Measurements from ENCODE around the gene ZBTB1. TPM values are rescaled to one million over a fixed set of nuclear protein-coding genes. Genes with fewer than 3 reads are reported as not detected.

ZBTB1 gene
- total RNA-seq, 4 donors from 2014 or later, result 17.8 to 41.8 (median 23.9) TPM

DNA sequence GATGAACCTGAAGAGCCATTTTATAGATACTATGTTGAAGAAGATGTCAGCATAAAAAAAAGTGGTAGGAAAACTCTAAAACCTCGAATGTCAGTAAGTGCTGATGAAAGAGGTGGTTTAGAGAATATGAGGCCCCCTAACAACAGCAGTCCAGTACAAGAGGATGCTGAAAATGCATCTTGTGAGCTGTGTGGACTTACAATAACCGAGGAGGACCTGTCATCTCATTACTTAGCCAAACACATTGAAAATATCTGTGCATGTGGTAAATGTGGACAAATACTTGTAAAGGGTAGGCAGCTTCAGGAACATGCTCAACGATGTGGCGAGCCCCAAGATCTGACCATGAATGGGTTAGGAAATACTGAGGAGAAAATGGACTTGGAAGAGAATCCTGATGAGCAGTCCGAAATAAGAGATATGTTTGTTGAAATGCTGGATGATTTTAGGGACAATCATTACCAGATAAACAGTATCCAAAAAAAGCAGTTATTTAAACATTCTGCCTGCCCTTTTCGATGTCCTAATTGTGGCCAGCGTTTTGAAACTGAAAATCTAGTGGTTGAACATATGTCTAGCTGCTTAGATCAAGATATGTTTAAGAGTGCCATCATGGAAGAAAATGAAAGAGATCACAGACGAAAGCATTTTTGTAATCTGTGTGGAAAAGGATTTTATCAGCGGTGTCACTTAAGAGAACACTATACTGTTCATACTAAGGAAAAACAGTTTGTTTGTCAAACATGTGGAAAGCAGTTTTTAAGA lies 18.2 kb downstream of the ZBTB1 start:
- H3K36me3 ChIP-seq, result peaks cover 0 to 49% (median 0%) of the 10 kb centered on the region in 3 donors
- H3K27ac ChIP-seq, result no peak overlapping the region
- no peaks in the 10 kb centered on the region for H3K9me3 ChIP-seq
- intact Hi-C loops (cut with DNase I), result no loop called here
- H3K4me3 ChIP-seq, result no peak overlapping the region
- TF ChIP-seq POLR2A (IDR thresholded peaks at IDR 0.05), result no peak
- TF ChIP-seq, protein P1, sequence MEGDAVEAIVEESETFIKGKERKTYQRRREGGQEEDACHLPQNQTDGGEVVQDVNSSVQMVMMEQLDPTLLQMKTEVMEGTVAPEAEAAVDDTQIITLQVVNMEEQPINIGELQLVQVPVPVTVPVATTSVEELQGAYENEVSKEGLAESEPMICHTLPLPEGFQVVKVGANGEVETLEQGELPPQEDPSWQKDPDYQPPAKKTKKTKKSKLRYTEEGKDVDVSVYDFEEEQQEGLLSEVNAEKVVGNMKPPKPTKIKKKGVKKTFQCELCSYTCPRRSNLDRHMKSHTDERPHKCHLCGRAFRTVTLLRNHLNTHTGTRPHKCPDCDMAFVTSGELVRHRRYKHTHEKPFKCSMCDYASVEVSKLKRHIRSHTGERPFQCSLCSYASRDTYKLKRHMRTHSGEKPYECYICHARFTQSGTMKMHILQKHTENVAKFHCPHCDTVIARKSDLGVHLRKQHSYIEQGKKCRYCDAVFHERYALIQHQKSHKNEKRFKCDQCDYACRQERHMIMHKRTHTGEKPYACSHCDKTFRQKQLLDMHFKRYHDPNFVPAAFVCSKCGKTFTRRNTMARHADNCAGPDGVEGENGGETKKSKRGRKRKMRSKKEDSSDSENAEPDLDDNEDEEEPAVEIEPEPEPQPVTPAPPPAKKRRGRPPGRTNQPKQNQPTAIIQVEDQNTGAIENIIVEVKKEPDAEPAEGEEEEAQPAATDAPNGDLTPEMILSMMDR (IDR thresholded peaks at IDR 0.05), result no peak
- no peak for DNase-seq
- no peaks in the 10 kb centered on the region for H3K27me3 ChIP-seq
- peaks cover 0 to 38% (median 0%) of the 10 kb centered on the region in 3 donors for H3K4me1 ChIP-seq
- WGBS, 2 donors, result 77 to 90% methylated on average over 9 of the region's 9 CpGs

DNA sequence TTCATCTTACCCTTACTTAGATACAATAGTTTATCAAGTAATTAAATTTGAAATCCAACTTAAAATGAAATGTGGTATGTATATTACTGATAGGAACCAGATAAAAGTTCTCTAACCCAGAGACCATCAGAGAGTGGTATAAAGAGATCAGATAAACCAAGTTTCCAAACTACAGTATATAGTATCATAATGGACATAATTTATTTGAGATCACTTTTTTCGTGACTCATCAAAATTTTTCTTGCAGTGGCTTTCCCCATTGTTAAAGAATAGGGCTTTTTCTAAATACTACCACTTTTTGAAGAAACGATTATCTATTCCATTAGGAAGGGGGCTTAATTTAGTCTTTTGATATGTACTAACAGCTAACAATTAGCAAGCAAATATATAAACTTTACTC lies 20.8 kb downstream of the ZBTB1 start:
- 90 to 96% methylated on average over 2 of the region's 2 CpGs for WGBS, 2 donors

DNA sequence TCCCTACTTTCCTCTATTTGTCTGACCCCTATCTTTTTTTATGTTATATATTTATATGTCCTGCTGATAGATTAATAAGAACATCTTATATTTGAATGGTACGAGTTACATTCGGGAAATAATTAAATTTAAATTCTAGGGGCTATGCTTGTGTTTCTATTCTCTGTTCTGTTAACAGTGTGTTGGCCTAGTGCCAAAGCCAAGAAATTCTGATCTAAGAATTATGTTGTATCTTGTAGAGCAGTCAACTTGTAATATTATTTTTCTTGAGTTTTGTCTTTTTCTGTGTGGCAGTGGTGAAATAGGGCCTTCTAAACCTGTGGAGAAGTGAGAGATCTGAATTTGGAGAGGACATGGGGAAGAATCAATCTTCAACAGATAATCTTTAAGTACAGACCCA lies 27.0 kb downstream of the ZBTB1 start:
- Histone ChIP-seq H3K27me3 (no peaks in the 10 kb centered on the region), H3K9me3 (no peaks in the 10 kb centered on the region), H3K4me1 (no peaks in the 10 kb centered on the region), H3K27ac (no peak overlapping the region), H3K4me3 (no peak overlapping the region), H3K36me3 (peaks cover 0 to 12% (median 0%) of the 10 kb centered on the region in 3 donors)
- intact Hi-C loops (cut with DNase I), result no loop called here
- no peak for DNase-seq
- TF ChIP-seq POLR2A (IDR thresholded peaks at IDR 0.05), result no peak
- TF ChIP-seq, protein P1 (IDR thresholded peaks at IDR 0.05), result no peak
- WGBS, 2 donors, result 63 to 85% methylated on average over 2 of the region's 2 CpGs

More for the DNA sequence above, 20.8 kb downstream of the ZBTB1 start:
- no peak overlapping the region for H3K27ac ChIP-seq
- intact Hi-C loops (cut with DNase I), result no loop called here
- H3K9me3 ChIP-seq, result no peaks in the 10 kb centered on the region
- no peaks in the 10 kb centered on the region for H3K27me3 ChIP-seq
- H3K4me1 ChIP-seq, result peaks cover 0 to 27% (median 0%) of the 10 kb centered on the region in 3 donors
- no peak for TF ChIP-seq POLR2A (IDR thresholded peaks at IDR 0.05)
- TF ChIP-seq, protein P1 (IDR thresholded peaks at IDR 0.05), result no peak
- DNase-seq, result no peak
- peaks cover 0 to 53% (median 0%) of the 10 kb centered on the region in 3 donors for H3K36me3 ChIP-seq
- no peak overlapping the region for H3K4me3 ChIP-seq

DNA sequence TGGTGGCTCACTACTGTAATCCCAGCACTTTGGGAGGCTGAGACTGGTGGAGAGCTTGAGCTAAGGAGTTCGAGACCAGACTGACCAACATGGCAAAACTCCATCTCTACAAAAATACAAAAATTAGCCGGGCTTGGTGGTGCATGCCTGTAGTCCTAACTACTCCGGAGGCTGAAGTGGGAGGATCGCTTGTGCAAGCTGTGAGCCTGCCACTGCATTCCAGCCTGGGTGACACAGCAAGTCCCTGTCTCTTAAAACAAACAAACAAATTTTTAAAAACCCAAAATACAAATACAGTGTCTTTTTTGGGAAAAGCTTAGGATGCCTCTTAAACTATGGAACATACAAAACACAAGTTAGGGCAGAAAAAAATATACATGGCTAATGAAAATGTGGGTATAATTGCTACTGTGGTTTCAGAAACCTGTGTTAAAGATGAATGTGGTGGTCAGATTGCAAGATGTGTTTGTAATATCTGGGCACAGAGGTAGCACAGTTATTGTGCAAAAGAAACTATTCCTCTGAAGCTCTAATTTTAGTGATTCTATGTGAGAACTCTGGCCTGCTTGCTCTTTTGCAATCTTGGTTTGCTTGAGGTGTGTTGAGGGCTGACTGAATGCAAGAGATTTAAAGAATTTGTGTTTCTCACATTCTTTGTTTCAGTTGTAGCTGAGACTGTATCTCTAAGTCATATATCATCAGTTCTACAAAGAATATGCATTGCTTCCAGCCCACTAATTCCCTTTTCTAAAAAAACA lies 32.1 kb downstream of the ZBTB1 start:
- H3K36me3 ChIP-seq, result no peaks in the 10 kb centered on the region
- intact Hi-C loops (cut with DNase I), result no loop called here

More for the DNA sequence above, 32.1 kb downstream of the ZBTB1 start:
- no peaks in the 10 kb centered on the region for H3K27me3 ChIP-seq
- 76 to 93% methylated on average over 4 of the region's 4 CpGs for WGBS, 2 donors
- peaks cover 0 to 23% (median 5%) of the 10 kb centered on the region in 3 donors for H3K4me1 ChIP-seq
- DNase-seq, result no peak
- H3K9me3 ChIP-seq, result no peaks in the 10 kb centered on the region
- H3K4me3 ChIP-seq, result no peak overlapping the region
- TF ChIP-seq POLR2A (IDR thresholded peaks at IDR 0.05), result no peak
- TF ChIP-seq, protein P1 (IDR thresholded peaks at IDR 0.05), result no peak
- H3K27ac ChIP-seq, result no peak overlapping the region
